Stimulated activated CD8-positive, alpha-beta memory T cell treated with anti-CD3 and anti-CD28 coated beads, Interleukin-2, amount 100 ng/mL, for 48 hours (primary cell): ENCODE measurements around the gene IGF2.

ENCODE experiments used
- DNase-seq, 2 donors: peaks; one replicate each; pipeline ENCODE4 v3.0.0-alpha.2; 2020; ENCODE audit warnings: low read depth in 2 of 2

Gene IGF2

DNA sequence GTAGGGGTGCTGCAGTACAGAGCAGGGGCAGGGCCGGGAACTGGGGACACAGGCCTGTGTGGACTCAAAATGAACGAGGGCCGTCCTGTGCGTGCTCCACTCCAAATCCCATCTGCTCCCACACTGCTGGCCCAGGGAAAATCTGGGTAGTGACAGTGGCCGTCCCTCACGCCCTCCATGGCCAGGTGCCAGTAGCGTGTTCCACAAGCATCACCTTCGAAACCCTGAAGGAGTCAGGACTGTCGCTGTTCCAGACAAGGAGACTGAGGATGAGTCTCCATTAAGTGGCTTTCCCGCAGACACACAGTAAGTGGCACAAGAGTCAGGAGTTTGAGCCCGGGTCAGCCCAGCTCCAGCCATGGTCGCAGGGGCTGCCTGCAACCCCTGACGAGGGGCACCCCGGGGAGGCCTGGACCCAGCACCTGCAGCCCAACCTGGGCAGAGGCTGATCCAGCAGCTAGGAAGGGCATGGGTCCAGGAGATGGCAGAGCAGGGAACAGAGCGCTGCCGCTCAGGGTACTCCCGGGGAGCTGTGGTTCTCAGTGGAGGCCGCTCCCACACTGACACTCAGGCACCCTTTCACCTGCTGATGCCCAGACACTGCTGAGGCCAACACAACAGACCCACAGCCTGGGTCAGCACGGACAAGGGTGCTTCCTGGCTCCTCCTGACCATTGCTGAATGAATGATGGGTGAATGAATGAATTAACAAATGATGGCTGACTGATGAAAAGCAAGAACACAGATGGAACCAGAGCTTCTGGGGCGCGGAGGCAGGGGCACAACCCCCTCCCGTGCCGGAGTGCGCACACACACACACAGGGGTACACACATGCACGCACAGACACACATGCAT is 35.3 kb downstream of the IGF2 start:
- DNase-seq: no peak

DNA sequence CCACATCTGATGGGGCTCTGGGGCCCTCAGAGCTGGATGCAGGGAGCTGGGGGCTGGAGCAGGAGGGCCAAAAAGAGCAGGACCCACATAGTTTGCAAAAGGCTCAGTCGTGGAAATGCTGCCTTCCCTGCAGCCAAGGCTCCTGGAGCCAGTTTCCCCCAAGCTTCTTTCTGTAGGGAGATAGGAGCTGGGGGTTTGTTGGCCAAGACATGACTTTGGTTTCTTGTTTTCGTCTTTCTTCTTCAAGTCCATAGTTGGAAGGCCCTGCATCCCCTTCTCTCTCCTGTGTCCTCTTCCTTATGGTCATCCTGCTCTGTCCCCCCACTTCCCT is 36.3 kb downstream of the IGF2 start:
- DNase-seq: no peak

DNA sequence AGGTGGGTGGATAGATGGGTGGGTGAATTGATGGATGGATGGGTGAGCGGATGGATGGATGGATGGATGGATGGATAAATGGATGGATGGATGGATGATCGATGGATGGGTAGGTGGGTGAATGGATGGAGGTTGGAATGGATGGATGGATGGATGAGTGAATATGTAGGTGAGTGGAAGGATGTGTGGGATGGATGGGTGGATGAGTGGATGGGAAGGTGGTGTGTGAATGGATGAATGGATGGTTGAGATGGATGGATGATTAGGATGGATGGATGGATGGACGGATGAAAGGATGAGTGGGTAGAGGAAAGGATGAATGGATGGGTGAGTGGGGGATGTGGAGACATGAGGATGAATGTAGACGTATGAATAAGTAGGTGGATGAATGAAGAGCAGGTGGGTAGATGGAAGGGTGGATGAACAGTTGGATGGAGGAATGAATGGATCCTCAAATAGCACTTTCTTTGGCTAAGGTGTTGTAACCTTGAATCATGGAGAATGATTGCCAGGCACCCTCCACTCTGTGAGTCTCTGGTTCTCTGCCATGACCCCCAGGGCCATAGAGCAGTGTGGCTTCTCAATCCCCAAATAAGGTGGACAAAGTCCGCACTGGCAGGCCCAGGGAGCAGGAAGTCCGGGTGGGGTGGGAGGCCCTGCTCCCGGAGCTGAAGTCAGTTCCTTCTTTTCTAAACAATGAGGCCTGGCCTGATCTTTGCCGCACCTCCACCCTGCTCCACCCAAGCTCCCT is 36.9 kb downstream of the IGF2 start:
- no peak for DNase-seq

DNA sequence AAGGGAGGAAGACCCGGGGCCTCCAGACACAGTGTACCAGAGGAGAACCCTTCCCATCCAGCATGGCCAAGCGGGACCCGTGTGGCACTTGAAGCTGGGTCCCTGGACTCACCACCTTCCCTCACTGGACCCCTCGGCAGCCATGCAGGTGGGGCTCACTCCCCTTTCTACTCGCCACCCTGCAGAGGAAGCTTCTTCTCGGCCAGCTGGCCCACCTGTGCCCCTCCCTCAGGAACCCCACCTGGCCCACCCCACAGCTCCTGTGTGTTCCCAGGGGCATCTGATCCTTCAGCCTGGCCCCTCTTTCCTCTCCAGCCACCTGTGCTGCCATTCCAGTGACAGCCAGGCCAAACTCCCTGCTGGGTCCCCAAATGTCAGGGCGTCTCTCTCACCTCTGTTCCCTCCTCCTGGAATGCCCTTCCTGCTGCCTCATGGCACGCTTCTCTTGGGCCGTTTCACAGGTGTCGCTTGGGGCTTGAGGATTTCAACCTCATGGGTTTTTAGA is 38.0 kb downstream of the IGF2 start:
- no peak for DNase-seq

DNA sequence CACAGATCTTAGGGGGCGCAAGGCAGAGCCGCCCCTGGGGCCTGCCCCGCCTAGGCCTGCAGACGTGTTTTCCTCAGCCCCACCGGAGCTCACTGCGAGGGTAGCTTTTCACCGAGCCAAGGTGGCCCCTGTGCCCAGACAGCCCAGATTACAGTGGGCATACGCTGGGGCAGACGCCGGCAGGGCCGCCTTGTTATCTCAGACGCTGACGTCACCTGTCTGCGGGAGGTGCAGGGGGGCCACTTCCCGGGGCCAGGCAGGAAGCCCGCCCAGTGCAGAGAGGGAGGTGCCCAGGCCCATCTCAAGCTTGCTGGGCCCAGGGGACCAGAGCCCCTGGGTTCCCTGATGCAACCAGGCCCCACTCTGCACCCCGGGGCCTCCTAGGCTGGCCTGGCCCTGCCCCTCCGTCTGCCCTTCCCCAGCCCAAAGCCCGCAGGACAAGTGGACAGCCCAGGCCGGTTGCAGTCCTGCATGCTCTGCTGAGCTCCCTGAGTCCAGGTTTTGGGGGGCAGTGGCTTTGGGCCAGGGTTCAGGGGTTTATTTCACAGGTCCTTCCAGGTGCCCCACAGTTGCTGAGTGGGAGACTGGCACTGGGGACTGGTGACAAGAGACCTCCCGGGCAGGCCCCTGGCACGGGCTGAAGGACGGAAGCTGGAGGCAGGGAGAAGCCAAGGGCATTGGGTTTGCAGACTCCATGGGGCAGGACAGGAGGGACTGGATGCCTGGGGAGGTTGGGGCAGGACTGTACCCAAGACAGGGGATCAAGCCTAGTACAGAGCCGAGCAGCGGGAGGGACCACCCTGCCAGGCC is 38.6 kb downstream of the IGF2 start:
- no peak for DNase-seq

DNA sequence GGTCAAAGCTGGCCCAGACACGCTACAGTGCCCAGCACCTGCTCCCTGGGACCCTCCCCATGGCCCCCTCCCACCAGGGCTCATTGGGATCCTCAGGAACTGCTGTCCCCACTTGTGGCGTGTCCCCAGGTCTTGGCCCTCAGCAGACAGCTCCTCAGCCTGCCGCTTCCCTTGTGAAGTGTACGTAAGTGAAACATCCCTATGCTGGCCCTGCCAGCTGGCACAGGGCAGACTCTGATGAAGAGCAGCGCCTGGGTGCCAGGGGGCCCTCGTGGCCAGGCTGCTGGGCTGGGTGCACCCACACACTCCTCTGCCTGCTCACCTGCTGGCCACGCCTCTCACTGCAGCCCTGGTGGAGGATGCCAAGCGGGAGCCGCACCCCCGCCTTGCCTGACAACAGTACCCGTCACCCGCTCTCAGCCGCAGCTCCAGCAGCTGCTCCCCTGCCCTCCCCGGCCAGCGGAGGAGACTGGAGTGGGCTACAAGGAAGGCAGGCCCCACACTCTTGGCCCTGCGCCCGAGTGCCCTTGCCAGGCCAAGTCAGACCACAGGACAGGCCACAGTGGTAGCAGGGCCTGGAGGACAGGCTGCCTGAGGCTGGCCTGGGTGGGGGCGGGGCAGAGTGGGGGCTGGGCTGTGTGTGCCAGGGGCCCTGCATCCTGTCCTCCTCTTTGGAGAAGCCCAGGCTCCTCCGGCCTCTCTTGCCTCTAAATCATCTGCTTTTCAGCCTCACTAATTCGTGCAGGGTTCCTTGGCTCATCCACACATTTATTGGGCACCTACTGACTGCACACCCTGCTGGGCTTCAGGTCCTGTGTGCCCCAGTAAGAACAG is 39.5 kb downstream of the IGF2 start:
- no peak for DNase-seq

DNA sequence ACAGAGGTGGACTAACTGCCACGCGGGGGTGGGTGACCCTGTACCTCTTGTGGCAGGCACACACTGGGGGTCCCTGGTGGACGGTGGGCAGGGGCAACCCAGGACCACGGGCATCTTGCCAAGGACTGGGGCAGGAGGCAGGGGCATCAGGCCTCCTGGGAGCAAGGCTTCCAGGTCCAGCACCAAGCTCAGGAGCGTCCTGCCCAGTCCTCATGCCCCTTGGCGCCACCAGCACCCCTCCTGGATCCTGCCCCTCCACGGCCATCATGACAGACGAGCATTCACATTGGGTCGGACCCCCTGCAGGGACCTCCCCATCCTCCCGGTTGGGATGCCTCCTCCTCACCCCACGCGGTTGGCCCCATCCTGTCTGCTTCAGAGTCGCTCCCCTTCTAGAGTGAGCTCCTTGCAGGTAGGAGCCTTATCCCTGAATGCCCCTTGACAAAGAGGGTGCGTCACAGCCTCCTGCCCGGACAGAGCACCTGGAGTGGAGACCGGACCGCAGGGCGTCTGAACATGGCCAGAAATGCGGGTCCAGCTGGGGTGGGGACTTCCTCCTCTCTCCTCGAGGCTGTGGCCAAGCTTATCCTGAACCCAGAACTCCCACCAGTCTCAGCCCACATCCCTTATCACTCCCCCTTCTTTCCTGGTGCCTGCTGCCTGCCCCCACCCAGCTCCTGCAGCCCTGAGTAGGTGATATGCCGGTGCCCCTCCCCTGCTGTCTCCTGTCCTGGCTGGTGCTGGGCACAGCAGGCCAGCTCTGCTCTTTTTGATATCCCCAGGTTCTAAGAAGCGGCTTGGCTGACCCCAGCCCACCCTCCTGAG is 40.3 kb downstream of the IGF2 start:
- DNase-seq: no peak

DNA sequence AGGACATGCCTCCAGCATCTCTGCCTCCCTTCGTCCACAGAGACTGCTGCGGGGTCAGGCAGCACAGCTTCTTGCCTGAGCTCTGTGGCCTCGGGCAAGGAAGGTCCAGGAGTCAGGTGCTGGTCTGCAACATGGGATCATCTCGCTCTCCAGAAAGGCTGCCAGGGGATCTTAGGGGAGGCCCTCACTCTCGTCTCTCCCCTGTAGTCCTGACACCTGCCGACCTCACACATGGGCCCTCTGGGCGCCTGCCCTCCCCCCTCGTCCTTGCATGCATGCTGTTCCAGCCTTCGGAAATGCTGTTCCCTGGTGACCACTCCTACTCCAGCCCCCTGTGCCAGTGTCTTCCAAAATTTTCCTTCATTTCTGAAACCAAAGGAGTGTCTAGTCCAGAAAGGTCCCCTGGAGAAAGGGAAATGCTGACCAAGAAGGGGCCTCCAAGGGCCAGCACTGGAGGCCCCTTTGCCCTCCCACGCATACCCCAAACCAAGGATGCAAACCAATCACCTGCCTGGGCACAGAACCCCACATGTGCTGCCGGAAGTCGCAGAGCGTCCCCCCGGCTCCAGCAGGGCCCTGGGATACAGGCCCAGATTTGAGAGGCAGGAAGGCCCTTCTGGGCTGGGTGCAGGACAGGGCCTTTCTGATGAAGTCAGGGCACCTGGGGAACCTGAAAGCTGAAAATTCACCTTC is 41.0 kb downstream of the IGF2 start:
- no peak for DNase-seq

DNA sequence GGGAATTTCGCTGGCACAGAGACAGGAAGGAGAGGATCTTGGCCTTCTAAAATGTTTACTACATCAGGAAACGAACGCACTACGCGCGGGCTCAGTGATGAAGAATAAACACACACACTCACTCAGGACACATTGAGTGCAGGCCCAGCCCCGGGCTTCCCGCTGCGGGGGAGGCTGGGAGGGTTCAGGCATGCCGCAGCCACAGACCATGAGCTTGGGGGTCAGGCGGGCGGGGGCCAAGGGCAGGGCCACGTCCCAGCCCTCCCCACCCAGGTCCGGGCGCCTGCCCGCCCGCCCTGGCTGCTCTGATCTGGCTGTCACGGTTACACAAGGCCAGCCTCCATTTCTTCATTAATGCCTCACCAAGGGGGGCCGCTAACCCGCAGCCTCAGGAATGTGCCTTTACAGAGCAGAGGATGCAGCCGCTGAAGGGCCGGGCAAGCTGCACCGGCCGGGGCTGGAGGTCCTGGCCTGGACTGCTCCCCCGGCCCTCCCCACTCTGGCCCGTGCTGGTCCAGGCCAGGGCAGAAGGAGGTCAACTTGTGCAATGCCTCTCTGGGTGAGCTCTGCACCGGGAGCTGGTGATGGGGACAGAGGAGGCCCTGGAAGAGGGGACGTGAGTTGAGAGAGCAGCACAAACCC is 41.7 kb downstream of the IGF2 start:
- no peak for DNase-seq

DNA sequence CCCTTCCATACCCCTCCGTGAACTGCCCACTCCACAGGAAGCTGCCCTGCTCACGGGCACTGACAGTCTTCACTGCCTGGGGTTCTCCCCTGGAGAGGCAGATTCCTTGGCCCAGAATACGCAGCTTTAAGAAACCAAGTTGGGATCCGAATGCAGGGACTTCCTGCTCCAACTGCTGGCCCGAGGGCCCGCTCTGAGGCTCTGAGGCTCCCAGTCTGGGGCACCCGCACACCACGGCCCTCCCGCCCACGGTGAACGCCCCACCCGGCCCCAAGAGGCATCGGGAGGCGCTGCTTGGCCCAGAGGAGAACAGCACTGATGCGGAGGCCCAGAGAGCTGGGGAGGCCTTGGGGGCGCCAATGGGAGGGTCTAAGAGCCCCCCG is 42.3 kb downstream of the IGF2 start:
- no peak for DNase-seq

DNA sequence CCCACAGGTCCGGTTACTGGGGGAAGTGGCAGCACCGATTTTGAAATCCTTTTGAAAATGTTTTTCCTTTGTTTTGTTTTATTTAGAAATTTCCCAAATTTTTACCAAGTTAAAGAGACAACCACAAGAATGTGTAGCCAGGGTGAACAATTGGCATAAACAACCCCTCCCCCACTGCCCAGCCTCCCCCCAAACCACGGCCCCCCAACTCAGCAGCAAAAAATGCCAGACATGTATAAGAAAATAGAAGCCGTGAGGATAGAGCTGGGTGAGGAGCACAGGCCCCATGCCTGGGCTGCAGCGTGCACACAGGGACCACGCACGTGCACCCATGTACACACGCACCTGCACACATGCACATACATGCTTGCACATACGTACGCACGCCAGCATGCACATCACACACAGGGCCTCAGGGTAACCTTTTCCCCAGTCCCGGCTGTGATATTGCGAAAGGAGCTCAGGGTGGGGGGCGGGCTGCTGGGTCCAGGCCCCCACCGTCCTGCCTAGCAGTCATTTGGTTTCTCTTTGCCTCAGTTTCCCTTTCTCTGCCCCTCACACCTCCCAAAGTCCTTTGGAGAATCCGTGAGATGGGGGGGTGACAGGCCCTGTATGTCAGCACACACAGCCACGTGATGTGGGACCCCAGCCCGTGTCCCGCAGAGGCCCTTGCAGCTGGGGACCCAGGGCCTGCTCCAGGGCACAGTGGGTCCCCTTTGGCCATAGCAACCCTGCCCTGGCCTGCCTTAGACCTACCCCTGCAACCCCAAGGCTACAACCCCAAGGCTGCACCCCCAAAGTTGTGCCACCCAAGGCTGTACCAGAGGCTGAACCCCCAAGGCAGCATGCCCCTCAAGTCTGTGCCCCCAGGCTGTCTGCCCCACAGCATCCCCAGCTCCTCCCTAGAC is 42.9 kb downstream of the IGF2 start:
- no peak for DNase-seq

DNA sequence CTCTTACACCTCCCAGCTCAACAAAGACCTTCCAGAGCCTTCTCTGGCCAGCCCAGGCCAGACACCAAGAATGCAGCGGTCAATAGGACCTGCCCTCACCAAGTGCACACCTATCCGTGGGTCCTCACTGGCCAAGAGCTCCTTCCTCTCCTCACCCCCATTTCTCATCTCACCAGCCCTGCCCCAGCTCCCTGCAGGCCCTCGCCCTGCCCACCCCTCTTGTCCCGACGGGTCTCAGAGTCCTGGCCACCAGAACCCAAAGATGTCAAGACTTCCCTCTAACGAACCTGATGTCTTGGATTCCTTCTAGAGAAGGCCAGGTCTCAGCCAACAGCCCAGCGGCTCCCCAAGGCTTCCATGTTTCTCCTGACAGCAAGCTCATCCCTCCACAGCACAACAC is 43.6 kb downstream of the IGF2 start:
- DNase-seq: no peak

DNA sequence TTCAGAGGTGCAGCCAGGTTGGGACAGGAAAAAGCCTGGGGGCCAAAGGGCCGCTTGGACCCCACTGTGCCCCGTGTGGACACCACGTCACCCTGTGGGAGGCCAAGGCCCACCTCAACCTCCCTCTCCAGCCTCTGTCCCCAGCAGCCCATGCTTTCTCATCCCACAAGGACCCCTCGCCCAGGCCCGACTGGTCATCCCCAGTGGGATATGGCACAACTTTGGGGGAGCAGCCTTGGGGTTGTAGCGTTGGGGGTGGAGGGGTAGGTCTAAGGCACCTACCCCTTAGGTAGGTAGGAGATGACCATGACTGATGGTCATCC is 44.0 kb downstream of the IGF2 start:
- DNase-seq: no peak

DNA sequence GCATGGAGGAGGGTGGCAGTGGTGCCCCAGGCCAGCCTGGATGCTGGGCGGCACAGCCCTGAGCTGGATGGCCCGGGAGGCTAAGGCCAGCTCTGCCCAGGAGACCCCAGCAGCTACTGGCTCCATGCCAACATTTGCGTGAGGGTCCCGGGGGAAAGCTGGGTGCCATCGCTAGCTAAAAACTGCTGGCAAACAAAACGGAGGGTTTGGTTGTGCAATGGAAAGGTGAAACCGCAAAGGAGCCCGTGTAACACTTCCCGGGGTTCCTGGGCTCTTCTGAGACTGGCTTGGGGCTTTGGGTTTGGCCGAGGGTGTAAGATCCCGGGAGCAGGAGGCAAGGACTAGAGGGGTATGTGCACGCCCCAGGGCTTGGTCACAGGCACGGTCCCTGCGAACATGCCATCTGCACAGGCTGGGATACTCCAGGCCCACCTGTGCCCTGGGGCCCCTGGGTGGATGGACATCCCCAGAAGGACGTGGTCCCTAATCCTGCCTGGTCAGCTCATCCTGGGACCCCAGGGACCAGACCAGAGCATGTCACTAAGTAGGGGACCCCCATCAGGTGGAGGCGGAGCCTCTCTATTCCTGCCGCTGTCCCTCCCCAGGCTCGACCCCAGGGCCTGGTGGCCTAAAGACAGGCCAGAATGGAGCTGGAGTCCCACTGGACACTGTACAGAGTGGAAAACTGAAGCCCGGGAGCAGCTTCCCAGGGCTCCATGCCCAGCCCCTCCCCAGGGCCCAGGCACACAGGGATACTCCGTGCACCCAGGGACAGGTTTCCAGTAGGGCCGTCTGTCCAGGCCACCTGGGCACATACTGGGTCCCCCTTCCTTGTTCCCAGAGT is 44.6 kb downstream of the IGF2 start:
- DNase-seq: no peak

DNA sequence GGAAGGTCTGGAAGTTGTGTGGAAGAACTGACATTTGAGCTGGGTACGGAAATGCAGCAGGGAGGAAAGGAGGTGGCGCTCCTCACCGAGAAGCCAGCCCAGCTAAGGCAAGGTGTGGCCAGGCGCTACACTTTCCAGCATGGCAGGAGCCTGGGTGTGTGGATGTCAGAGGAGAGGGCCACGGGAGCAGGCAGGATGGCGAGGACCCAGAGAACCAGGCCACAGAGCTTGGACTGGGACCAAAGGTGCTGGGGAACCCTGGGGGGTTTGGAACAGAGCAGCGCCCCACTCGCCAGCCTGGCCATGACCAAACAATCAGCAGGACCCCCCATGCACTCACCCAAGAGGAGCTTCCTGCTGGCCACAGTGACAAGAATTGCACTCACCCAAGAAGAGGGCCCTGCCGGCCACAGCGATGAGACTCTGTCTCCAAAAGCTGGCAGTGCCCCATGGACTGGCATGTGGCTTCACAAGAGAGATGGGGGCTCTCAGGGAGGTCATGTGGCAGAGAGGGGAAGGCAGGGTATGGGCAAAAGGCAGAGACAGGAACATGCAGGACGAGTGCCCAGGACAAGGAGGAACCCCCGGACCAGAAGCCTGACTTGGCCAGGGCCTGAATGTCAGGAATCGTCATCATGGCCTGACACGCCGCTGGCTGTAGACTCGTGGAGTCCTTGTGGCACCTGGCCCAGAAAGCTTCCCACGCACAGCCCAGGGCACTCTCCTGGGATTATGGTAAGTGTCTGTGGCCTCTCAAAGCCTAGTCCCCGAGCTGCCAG is 45.4 kb downstream of the IGF2 start:
- no peak for DNase-seq

DNA sequence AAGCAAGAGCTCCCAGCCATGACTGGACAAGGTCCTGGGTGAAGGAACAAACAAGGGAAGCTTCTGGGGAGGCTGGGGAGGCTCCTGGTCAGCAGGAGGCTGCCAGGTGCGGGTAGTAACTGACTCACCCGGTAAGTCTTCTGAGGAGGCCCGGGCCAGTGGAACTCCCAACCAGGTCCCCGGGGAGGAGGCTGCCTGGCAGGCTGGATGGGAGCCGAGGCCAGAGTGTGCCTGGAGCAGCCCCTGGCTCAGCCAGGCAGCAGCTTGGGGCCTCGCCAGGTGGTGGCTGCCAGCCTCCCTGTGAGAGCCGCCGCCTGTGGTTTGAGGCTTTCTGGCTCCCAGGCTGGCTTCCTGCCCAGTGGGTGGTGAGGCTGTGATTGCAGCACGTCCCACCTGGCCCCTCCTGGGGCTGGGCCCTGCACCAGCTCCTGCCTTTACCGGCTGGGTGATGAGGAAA is 46.2 kb downstream of the IGF2 start:
- peak; percentile 23 to 32 for DNase-seq

DNA sequence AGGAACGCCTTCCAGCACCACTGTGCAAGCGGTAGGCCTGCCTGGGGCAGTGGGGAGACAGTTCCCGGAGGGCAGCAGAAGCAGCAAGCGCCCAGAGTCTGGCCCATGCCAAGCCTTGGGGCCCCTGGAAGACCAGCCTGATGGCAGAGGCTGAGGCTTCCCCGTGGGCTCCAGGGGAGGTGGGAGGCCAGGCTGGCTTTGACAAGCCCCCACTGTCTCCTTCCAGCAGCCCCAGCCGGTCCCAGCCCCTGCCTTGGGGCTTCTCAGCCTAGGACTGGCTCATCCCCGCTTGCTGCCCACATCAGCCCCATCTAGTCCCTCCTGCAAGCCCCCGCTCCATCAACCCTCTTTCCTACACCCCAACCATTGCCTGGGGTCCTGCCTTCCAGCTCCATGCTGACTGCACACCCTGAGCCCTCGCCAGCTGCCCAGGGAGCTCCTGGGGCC is 46.7 kb downstream of the IGF2 start:
- DNase-seq: no peak
